GM21786 (cell line): ENCODE measurements around the gene KCNMA1.

Experiments used
- ATAC-seq: cut with Tn5 transposase; IDR thresholded peaks from one replicate; pipeline ENCODE4 v1.9.1; 2021; ENCODE audit not compliant: unreplicated experiment

The KCNMA1 gene

DNA sequence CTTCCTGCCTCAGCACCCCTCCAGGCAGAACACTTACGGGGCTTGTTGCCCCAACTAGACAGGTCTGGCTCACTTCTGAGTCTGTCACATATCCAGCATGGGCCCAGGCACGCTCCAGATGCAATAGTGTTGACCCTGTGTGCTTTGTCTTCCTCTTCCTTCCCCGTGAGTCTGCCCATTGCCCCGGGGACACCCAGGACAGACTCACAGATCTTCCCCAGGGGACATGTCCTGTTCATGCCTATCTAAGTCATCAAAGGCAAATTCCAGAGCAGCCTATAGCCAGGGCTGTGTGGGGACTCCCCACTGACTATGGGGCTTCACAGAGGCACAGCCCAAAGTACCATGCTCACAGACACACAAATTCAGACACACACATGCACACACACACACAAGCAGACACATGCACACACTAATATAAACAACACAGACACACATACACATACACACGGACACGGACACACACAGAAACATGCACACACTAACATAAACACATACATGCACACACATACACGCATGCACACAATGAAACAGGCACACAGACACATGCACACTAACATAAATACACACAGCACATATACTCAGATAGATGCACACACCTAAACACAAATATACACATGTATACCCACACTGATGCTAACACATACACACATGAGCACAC lies 175.8 kb downstream of the KCNMA1 start:
- no peak for ATAC-seq

DNA sequence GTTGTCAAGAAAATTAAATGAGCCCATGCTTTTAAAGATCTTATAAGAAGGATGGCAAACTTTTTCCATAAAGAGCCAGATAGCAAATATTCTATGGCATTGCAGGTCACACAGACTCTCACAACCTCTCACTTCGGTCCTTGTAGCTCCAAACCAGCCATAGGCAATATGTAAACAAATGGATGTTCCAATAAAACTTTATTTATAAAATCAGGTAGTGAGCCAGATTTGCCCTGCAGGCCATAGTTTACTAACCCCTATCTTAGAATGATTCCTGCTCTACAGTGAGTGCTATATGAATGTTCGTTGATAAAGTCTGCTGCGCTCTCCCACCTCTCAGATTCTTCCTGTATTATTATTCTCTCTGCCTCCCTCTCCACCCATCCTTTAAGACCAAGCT lies 177.7 kb downstream of the KCNMA1 start:
- ATAC-seq: no peak

DNA sequence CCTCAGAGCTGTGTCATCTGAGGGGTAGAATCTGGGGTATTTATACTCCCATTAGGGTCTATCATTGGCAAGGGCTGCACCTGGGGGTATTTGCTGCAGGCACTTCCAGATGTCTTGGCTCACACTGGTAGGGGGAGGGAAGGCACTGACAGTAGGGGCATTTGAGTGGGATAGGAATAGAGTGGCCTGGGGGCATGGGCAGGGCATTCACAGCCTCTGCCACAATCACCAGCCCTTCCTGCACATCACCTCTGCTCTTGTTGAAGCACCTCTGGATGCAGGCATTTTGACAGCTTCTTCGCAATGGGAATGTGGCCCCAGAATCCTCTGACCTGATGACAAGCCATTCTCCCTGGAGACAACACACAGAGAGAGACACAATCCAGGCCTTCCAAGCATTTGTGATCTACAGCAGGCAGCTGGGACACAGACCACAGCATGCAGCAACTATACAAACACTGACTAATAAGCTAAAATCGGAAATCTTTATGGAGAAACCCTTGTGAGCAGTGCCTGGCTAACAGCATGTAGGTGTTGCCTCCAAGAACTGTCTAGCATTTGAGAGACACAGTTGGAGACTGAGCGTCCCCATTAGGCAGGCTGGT lies 178.5 kb downstream of the KCNMA1 start:
- ATAC-seq: no peak

DNA sequence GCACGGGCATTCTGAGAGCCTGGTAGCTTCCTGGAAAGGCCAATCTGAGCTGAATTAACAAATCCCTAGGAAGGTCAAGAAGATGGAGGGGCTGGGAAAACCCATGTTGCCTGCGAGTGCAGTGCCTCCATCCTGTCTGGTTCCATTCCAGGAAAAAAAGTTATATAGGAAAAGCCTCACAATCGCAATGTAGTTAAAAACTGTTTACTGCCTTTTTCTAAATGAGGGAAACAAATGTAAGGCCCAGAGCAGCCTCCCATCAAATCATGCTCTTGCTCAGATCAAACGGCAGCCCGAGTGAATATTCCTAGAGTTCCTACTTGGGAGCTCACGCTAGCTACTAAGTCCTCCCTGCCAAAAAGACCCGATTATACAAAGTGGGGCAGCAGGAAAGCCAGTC lies 179.9 kb downstream of the KCNMA1 start:
- no peak for ATAC-seq

DNA sequence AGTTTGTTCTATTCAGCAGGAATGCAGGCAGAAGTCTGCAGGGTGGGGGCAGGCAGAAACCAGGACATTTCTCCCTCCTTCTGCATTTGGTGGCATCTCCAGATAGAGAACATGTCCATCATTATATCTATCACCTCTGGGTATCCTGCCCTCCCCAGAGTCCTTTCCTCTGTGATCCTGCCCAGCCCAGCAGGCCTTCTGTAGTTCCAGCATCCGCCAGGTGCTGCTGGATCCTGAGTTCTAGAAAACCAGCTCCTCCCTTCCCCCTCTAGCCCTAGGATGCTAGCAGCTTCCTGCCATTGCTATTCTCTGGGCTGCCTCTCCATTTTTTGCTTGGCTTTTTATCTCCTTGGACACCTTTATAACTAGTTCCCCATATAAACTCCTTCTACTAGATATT lies 180.3 kb downstream of the KCNMA1 start:
- ATAC-seq: no peak

DNA sequence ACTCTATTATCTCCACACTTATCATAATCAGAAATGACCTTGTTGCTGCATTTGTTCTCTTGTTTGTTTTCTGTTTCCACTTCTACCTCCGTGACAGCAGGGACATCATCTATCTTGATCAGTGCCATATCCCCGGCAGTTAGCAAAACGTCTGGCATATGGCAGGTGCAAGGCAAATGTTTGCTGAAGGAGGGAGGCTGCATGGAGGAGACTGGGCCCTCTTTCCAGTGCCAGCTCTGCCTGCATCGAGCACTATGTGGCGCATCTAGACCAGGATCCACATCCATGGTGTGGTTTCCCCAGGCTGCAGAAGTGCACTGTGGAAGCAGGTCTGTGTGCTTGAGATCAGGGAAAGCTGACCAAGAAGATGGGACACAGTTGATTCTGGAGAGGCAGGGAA lies 181.2 kb downstream of the KCNMA1 start:
- ATAC-seq: no peak

DNA sequence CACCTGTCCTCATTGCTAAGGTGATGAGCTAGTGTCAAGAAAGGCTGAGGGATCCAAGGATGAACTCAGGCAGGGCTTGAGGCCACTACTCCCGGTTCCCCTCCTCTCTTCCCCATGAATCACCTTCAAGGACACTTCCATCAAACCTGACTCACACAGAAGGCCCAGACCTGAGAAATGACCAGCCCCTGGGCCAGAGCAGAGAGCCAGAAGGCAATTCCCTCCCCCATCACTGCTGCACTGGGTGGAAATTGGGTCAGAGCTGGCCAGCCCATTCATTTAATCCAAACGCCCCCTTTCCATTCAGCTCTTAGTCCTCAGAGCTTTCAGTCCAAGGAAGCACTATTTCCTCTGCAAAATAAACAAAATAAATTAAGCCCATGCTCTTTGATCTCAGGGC lies 182.0 kb downstream of the KCNMA1 start:
- ATAC-seq: no peak

DNA sequence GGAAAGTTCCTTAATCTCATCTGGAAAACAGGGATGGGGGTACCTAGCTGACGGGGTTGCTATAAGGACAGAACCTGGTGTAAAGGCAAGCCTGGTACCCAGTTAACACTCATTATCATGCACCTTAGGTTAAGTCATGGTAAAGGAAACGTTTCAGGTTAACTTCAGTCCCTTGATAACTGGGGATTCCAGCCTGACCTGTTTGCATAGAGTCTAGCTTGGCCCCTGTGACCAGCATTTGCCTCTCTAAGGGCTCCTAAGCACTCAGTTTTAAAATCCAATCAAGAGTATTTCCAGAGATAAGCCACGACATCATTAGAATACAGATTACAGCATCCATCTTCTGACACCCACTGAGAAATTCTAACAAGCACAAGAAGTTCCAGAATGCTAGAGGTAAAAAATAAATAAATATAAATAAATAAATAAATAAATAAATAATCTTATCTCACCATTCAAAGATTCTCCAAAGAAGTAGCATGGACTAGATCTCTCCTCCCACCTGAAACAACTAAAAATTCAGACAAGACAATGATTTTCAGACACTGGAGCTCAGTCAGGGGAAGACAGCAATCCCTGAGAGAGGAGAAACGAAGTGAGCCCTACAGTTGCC lies 184.6 kb downstream of the KCNMA1 start:
- ATAC-seq: no peak

DNA sequence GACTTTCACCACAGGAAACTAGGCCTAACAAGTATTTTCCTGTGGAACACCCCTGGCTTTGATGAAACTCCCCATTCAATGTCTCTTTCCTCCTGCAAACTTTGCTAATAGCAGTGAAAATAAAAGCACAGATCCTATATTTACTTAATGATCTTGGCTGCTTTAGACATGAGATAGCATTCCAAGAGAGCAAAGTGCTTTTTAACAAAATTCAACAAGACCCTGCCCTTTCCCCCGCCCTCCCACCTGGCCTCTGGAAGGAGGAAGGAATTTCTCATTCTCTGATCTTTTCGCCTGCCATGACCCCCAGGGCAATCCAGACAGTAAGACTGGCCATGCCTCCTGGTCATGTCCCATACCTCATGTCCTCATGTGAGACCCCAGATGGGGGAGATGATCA lies 185.7 kb downstream of the KCNMA1 start:
- no peak for ATAC-seq

DNA sequence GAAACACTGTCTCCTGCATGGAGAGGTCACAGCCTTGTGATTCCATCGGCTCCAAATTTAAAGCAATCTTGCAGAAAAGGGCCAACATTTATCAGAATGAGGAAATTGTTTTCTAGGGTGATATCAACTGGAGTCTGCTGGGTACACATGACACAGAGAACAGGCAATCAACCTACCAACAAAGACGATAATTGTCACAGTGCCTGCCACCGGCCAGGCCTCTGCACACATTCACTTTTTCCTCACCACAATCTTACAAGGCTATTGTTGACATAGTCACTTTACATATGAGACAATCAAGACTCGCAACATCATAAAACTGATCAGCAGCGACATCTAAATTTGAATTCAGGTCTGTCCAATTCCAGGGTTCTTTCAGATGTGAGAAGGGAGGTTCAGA lies 189.4 kb downstream of the KCNMA1 start:
- ATAC-seq: no peak

DNA sequence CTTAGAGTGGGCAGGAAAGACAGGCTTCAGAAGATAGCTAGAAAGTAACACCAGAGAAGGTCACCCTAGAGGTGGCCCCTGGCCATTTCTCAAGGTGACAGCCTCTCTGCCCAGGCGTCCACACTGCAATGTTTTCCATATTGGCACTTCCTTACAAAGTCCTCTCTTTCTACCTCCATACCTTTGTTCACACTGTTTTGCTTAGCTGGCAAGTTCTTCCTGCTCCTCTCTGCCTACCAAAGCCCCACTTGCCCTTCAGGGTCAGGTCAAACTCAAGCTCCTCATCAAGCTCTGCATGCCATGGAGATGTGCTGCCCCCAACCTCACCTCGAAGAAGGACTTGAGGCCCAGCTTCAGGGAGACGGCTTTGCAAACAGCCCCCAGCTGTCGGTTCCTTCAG lies 190.9 kb downstream of the KCNMA1 start:
- ATAC-seq: no peak

DNA sequence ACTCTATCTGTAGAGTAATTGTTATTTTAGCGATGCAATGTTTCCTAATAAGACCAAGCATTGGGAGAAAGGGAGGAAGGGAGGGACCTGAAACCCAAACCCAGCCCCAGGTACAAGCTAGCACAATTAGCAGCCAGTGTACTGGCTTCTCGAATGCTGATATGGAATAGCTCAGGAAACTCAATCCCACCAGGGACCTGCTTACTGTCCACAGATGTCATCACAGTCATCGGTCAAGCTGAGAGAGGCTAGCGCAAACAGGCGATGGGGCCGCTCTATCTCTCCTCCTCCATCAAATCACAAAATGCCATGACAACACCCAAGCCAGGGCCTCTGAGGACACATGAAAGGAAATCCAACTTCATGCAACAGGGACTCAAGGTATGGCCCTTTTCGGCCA lies 192.1 kb downstream of the KCNMA1 start:
- ATAC-seq: no peak

DNA sequence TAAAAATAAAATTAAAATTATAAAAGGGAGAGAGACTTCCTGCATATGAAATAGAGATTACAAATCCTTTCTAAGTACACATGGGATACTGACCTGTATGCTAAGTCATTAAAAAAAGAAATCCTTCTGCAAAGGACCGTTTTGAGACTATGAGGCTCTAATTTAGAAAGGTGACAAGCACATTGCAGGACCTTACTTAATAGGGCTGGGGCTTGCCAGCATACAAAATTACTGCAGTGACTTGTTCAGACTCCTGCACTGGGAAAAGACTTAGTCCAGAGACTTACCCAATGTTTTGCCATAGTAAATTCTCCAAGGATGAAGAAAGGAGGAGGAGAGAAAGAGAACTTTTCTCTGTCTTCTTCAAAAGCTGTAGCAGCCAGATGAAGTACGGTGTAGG lies 193.6 kb downstream of the KCNMA1 start:
- ATAC-seq: no peak

DNA sequence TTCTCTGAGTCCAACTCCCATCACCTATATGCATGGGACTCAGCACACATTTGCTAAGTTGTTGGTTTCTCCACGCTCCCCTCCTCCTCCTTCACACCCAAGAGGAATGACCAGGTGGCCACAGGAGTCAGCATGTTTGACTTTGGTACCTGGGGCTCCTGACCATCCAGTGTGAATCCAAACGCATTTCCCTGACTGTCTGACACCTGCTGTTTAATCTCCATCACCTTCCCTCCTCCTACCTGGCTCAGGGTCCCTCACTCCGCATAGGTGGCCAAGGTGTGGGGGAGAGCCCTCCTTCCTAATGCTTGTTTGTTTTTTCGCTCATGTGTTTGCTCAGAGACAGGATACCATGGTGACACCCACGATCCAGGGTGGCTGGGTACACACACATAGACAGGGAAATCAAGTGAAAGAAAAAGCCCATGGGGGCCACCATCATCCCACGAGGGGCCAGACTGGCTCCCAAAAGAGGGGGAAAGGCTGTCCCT lies 194.9 kb downstream of the KCNMA1 start:
- ATAC-seq: no peak

DNA sequence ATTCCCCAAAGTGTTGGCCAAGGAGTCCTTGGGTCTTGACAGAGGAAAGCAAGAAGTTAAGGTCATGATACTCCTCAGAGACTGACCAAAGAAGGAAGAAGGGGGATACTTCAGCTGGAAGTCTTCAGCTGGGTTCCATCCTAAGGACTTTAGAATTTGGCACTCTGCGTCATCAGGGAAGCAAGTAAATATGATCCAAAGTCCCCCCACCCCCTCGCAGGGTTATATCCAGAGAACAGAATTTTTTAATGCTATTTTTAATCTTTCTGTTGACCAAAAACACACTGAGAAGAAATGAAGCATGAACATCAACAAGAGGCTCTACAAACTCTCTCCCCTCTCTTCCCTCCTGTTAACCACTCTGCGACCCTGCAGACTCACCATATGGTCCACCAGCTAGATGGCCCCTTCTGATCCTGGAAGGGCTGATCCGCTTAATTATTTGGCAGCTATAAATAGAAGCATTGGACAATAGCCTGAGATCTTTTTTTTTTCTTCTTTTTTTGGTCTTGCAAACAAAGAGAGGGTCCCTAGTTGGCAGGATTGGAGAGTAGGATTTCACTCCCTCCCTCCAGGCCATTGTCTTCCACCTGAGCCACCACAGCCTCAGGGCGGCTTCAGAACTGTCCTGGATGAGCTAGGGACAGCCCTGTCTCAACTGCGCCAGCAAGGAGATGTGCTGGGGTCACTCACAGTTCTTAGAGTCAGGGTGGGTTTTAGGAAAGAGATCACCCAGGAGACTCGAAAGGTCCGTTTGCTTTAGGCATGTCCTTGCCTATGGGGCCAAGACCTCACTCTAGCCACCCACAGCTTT lies 196.0 kb downstream of the KCNMA1 start:
- no peak for ATAC-seq

DNA sequence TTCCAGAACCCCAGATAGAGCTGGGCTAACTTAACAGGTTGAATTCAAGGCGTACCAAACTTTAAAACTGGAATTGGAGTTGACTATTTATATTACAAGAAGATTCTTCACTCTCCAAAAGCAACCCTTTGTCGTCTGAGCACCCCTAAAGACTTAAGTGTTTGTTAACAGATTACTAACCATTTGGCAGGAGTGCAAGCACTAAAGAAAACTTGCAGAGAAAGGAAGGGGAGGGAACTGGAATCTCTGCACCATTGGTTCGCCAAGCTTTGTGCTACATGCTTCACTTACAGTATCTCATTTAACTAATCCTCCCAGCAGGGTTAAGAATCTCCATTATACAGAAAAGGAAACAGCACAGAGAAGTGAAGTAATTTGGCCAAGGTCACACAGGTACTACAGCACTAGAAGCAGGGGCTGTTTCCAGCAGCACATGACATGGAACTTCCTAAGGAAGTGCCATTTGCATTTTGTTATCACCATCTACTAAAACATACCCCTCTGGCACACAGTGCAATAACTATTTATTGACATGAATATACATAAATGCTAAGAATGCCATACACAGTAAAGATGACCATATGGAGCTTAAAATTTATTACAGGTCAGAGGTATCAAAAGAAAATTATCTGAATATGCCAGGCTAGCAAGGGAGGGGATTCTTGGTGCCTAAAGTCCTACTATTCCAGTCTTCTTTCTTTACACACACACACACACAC lies 201.2 kb downstream of the KCNMA1 start:
- no peak for ATAC-seq

DNA sequence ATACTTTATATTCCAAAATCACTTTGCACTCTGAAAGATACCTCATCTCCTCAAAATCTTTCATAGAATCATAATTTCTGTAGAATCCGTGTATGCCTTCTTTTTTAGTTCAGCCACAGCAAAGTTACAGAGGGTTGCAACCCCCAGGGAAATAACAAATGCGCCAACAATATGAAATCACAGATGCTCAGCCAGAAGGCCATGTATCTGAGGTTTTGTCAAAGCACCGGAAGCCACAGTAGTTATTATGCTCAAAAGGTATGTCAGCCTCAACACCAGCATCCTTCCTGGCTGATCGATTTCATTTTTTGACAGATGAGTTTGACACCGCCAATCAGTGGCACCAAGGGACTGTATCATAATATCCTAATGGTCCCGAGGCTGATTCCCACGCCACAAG lies 204.1 kb downstream of the KCNMA1 start:
- no peak for ATAC-seq

DNA sequence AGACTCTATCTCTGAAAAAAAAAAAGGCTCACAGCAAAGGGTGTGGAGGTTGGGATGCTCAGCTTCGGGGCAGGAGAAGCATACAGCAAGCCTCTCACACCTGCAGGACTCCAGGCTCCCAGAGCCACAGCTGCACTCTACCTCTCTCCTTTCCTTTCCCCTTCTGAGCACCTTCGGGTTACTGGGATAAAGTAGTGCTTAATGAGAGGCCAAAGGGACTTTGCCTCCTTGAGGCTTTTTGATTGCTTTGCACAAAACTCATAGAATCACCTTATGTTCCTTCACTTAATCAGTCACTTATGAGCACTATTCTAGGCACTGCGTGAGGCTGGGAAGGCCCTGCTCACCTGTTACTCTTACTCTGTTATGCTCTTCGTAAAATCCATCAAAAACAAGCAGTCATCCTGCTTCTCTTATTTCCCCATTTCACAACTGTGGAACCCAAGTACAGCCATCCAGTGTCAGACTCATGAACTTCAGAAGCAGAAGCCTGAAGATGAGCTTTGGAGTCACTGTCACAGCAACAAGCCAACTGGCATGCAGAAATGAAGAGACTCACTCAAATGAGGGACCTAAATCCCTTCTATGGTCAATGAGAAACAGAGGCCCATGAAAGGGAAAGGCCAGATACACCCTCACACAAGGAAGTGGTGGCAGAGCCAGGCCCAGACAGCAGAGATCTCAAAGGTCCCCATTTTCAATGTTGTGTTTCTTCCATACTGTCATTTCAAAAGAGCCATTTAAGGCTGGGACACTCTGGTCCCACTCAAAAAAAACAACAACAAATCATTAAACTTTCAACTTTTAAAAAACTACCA lies 205.4 kb downstream of the KCNMA1 start:
- ATAC-seq: no peak

DNA sequence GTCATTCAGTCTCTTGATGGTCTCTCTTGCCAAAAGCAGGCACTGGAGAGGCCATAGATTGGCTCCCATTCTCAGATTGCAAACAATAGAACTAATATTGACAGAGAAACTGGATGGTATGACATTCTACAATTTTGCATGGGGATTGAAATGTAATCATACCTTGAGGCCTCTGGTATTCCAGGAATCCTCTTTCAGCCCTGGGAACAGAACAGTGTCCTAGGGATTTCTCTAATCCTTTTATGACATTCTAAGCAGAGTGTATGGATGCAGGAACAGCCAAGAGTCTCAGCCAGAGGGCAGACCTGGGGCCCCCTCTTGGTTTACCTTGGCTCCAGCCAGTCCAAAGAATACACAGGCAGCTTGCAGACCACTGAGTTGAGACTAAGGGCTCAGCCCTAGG lies 206.4 kb downstream of the KCNMA1 start:
- ATAC-seq: no peak

DNA sequence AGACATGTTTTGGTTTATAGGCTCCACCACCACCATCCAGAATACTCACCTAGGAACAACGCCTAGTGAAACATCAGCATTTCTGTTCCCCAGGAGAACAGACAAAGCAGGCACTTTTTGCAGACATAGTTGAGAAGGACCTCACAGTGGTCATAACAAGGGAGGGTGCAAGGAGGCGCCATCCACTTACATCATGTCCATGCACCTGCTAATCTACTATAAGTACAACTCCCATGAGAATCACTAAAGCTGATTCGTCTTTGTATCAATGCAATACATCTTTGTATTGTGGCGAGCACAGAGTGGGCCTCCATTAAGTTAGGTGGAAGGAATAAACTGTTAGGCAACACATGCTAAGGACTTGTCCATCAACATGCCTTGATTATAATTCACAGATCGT lies 207.1 kb downstream of the KCNMA1 start:
- no peak for ATAC-seq
